ENCODE data around the gene PCK1. TPM values are rescaled to one million over a fixed set of nuclear protein-coding genes. Genes with fewer than 3 reads are reported as not detected.
"Not testable (repeated sequence)": the region's sequence is repeated elsewhere in the genome, so short reads cannot be mapped to it uniquely, and the experiment has no call there.

The PCK1 gene
- 100 to 1,000 TPM in 1 of 2 donors, 1 to 10 TPM in 1; 8.9 to 532 TPM for total RNA-seq
- polyA plus RNA-seq, result 100 to 1,000 TPM; 265 to 363 TPM

DNA sequence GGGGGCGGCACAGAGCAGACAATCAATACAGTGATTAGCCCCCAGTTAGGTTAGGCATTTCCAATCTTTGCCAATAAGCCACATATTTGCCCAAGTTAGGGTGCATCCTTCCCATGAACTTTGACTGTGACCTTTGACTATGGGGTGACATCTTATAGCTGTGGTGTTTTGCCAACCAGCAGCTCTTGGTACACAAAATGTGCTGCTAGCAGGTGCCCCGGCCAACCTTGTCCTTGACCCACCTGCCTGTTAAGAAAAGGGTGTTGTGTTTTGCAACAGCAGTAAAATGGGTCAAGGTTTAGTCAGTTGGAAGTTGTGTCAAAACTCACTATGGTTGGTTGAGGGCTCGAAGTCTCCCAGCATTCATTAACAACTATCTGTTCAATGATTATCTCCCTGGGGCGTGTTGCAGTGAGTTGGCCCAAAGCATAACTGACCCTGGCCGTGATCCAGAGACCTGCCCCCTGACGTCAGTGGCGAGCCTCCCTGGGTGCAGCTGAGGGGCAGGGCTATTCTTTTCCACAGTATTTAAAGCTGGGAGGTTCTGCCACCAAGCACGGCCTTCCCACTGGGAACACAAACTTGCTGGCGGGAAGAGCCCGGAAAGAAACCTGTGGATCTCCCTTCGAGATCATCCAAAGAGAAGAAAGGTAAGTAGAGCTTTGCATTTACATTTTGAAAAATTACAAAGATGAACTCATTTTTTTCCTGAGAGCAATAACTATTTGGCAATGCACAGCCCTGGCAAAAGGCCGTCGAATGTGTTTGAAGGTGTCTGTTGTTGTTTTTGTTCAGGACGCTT, at the start of gene PCK1:
TSS of gene PCK1 (plus strand) at position 557 of the 802 bp plus-strand sequence. CDS start 302 bp downstream, outside the sequence.
- WGBS, result 20% methylated on average over 14 of the region's 14 CpGs
- Histone ChIP-seq H3K4me3 (ENCODE audit: low read depth in 1 of 3, low read length in 3 of 3) (peak within 1 kb of the TSS; percentile 15 to 78 (median 67)), H3K4me1 (ENCODE audit: control insufficient read depth in 4 of 4, insufficient read depth in 4 of 4, low read length in 3 of 4) (peaks cover 7 to 59% (median 29%) of the 10 kb centered on the region in 4 donors), H3K27me3 (ENCODE audit: control insufficient read depth in 4 of 4, insufficient read depth in 4 of 4, low read length in 3 of 4) (no peaks in the 10 kb centered on the region), H3K27ac (ENCODE audit: low read depth in 1 of 2, low read length in 2 of 2) (peak within 1 kb of the TSS; percentile 89 to 92), H3K9ac (ENCODE audit: low read depth in 1 of 2, low read length in 2 of 2) (peak within 1 kb of the TSS; percentile 69 to 90), H3K9me3 (ENCODE audit: control insufficient read depth in 4 of 4, low read length in 3 of 4) (no peaks in the 10 kb centered on the region), H3K36me3 (ENCODE audit: control insufficient read depth in 4 of 4, insufficient read depth in 3 of 4, low read depth in 1 of 4, low read length in 3 of 4) (peaks cover 0 to 5% (median 0%) of the 10 kb centered on the region in 4 donors)
- peak; percentile 94 for DNase-seq (ENCODE audit: low spot score)
- TF ChIP-seq HNF4A (conservative IDR thresholded peaks at IDR 0.05), result peak; percentile 93 to 96
- peak; percentile 98 to 99 for TF ChIP-seq RXRA (IDR thresholded peaks at IDR 0.05)
- TF ChIP-seq HNF4G (IDR thresholded peaks at IDR 0.05), result peak; percentile 86
- TF ChIP-seq, protein P1, sequence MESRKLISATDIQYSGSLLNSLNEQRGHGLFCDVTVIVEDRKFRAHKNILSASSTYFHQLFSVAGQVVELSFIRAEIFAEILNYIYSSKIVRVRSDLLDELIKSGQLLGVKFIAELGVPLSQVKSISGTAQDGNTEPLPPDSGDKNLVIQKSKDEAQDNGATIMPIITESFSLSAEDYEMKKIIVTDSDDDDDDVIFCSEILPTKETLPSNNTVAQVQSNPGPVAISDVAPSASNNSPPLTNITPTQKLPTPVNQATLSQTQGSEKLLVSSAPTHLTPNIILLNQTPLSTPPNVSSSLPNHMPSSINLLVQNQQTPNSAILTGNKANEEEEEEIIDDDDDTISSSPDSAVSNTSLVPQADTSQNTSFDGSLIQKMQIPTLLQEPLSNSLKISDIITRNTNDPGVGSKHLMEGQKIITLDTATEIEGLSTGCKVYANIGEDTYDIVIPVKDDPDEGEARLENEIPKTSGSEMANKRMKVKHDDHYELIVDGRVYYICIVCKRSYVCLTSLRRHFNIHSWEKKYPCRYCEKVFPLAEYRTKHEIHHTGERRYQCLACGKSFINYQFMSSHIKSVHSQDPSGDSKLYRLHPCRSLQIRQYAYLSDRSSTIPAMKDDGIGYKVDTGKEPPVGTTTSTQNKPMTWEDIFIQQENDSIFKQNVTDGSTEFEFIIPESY (IDR thresholded peaks at IDR 0.05), result peak; percentile 47
- peak; percentile 75 for TF ChIP-seq FOXA2 (IDR thresholded peaks at IDR 0.05)
- TF ChIP-seq FOXA1 (IDR thresholded peaks at IDR 0.05), result peak; percentile 29
- peak; percentile 96 for TF ChIP-seq TAF1 (conservative IDR thresholded peaks at IDR 0.05)
- TF ChIP-seq MAX (IDR thresholded peaks at IDR 0.05), result peak; percentile 38
- TF ChIP-seq, protein P2, sequence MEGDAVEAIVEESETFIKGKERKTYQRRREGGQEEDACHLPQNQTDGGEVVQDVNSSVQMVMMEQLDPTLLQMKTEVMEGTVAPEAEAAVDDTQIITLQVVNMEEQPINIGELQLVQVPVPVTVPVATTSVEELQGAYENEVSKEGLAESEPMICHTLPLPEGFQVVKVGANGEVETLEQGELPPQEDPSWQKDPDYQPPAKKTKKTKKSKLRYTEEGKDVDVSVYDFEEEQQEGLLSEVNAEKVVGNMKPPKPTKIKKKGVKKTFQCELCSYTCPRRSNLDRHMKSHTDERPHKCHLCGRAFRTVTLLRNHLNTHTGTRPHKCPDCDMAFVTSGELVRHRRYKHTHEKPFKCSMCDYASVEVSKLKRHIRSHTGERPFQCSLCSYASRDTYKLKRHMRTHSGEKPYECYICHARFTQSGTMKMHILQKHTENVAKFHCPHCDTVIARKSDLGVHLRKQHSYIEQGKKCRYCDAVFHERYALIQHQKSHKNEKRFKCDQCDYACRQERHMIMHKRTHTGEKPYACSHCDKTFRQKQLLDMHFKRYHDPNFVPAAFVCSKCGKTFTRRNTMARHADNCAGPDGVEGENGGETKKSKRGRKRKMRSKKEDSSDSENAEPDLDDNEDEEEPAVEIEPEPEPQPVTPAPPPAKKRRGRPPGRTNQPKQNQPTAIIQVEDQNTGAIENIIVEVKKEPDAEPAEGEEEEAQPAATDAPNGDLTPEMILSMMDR (IDR thresholded peaks at IDR 0.05; ENCODE audit: low read depth, low read length, missing input control), result no peak
- peak; percentile 76 for TF ChIP-seq YY1 (IDR thresholded peaks at IDR 0.05)
- TF ChIP-seq REST (IDR thresholded peaks at IDR 0.05), result peak; percentile 96
- TF ChIP-seq JUND (IDR thresholded peaks at IDR 0.05), result peak; percentile 88 to 91
- TF ChIP-seq RAD21 (IDR thresholded peaks at IDR 0.05), result peak; percentile 33 to 51
- TF ChIP-seq, protein P3, sequence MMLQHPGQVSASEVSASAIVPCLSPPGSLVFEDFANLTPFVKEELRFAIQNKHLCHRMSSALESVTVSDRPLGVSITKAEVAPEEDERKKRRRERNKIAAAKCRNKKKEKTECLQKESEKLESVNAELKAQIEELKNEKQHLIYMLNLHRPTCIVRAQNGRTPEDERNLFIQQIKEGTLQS (IDR thresholded peaks at IDR 0.05), result peak; percentile 69
- TF ChIP-seq NR2F2 (IDR thresholded peaks at IDR 0.05), result peak; percentile 97
- TF ChIP-seq GABPA (IDR thresholded peaks at IDR 0.05 in 1 of 2, conservative IDR thresholded peaks at IDR 0.05 in 1 of 2), result no peak
- peak; percentile 30 to 48 for TF ChIP-seq EGR1 (IDR thresholded peaks at IDR 0.05; ENCODE audit: low read depth in 2 of 2)
- TF ChIP-seq SP1 (IDR thresholded peaks at IDR 0.05), result peak; percentile 99

DNA sequence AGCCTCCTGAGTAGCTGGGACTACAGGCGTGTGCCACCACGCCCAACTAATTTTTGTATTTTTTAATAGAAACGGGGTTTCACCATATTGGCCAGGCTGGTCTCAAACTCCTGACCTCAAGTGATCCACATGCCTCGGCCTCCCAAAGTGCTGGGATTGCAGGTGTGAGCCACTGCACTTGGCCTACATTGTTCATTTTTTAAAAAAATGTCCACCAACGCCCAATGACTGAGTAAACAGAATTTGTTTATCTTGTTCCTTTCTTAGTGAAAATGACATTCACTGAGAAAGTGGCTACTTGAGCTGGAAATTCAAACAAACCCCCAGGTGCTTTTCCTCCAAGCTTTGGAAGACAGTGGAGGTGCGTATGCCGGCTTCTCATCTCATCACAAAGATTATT, 49.2 kb upstream of the PCK1 start:
- not testable (repeated sequence) for H3K27ac ChIP-seq (ENCODE audit: low read depth in 1 of 2, low read length in 2 of 2); H3K4me1 ChIP-seq (ENCODE audit: control insufficient read depth in 4 of 4, insufficient read depth in 4 of 4, low read length in 3 of 4); H3K27me3 ChIP-seq (ENCODE audit: control insufficient read depth in 4 of 4, insufficient read depth in 4 of 4, low read length in 3 of 4); H3K4me3 ChIP-seq (ENCODE audit: low read depth in 1 of 3, low read length in 3 of 3); H3K9ac ChIP-seq (ENCODE audit: low read depth in 1 of 2, low read length in 2 of 2); H3K9me3 ChIP-seq (ENCODE audit: control insufficient read depth in 4 of 4, low read length in 3 of 4); H3K36me3 ChIP-seq (ENCODE audit: control insufficient read depth in 4 of 4, insufficient read depth in 3 of 4, low read depth in 1 of 4, low read length in 3 of 4); DNase-seq (ENCODE audit: low spot score)
- WGBS, result 83% methylated on average over 7 of the region's 7 CpGs
